ENCODE results near the gene SH3RF3.

- TF ChIP-seq CTCF (IDR thresholded peaks at IDR 0.05; ENCODE audit: insufficient read depth, low read depth, low read length) (no peak), EZH2 (IDR thresholded peaks at IDR 0.05; ENCODE audit: insufficient read depth, low read length) (no peak)
Measured at GRCh38 chr2:109454765-109455394, 325.9 kb downstream of the SH3RF3 start.
